ENCODE data around the gene POLR1A. TPM values are rescaled to one million over a fixed set of nuclear protein-coding genes. Genes with fewer than 3 reads are reported as not detected.

Gene POLR1A
- total RNA-seq, 1 donor, result 17.4 TPM

DNA sequence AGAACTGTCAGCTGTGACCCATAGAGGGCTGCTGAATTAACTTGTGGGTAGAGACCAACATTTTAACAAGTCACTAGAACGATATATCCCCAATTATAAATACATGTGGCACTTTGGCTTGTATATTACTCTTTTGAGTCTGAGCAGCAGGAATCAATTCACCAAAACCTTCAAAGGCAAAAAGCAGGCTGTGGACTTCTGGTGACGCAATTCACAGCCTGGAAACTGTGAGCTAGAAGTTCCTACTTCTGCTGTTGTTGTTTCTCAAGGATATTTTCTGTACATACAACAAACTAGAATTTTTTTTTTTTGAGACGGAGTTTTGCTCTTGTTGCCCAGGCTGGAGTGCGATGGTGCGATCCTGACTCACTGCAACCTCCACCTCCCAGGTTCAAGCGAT lies 37.6 kb upstream of the POLR1A start:
- Histone ChIP-seq H2AFZ (ENCODE audit: low read length) (no peak overlapping the region), H3K79me2 (ENCODE audit: insufficient read depth, low read length) (no peaks in the 10 kb centered on the region), H4K20me1 (ENCODE audit: insufficient read depth, low read length) (peaks cover 2% of the 10 kb centered on the region), H3K4me1 (ENCODE audit: insufficient read depth, low read length) (no peaks in the 10 kb centered on the region), H3K27me3 (ENCODE audit: insufficient read depth, low read length) (no peaks in the 10 kb centered on the region), H3K4me3 (ENCODE audit: insufficient read depth, low read length) (no peak overlapping the region), H3K27ac (ENCODE audit: low read depth, low read length) (no peak overlapping the region), H3K36me3 (ENCODE audit: insufficient read depth, low read length) (peaks cover 90% of the 10 kb centered on the region), H3K4me2 (ENCODE audit: insufficient read depth, low read length) (no peak overlapping the region), H3K9me3 (ENCODE audit: low read depth, low read length) (no peaks in the 10 kb centered on the region)
- DNase-seq (ENCODE audit: insufficient read length, low spot score, missing footprints), result no peak
- TF ChIP-seq, protein P1, sequence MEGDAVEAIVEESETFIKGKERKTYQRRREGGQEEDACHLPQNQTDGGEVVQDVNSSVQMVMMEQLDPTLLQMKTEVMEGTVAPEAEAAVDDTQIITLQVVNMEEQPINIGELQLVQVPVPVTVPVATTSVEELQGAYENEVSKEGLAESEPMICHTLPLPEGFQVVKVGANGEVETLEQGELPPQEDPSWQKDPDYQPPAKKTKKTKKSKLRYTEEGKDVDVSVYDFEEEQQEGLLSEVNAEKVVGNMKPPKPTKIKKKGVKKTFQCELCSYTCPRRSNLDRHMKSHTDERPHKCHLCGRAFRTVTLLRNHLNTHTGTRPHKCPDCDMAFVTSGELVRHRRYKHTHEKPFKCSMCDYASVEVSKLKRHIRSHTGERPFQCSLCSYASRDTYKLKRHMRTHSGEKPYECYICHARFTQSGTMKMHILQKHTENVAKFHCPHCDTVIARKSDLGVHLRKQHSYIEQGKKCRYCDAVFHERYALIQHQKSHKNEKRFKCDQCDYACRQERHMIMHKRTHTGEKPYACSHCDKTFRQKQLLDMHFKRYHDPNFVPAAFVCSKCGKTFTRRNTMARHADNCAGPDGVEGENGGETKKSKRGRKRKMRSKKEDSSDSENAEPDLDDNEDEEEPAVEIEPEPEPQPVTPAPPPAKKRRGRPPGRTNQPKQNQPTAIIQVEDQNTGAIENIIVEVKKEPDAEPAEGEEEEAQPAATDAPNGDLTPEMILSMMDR (IDR thresholded peaks at IDR 0.05; ENCODE audit: extremely low read depth, low read depth, low read length), result no peak

DNA sequence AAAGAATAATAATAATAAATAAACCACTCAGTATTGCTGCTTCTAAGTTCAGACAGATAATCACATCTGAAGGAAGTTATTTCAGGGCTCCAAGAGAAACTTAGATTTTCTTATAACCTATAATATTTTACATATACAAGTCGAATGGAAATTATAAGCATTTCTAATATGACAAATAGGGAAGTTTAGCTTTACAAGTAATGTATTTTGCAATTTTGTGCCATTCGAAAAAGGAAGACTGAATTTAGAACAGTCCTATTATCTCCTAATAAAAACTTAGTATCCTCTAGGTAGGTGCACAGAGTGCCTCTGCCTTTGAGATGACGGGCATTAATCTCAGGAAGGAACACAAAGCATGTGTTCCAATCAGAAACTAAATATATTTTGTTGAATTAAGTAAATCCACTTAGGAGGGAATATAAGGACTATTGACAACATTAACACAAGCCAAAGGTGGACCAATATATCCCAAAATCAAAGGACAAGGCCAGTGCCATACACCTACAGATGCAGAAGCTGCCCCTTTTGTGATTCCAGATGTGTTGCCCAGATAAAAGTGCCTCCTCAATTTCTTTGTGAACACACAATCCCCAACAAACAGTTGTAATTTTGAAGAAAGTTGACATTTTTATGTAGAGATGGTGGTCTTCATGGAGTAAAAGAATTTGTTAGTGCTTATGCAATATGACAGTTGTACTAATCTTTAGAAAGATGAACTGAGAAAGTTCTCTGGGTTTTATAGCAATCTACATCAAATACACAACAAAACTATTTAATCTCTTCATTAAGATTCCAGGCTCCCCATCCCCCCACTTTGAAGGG lies 37.0 kb upstream of the POLR1A start:
- no peak for DNase-seq (ENCODE audit: insufficient read length, low spot score, missing footprints)
- peaks cover 92% of the 10 kb centered on the region for H3K36me3 ChIP-seq (ENCODE audit: insufficient read depth, low read length)
- H3K27ac ChIP-seq (ENCODE audit: low read depth, low read length), result no peak overlapping the region
- TF ChIP-seq, protein P1 (IDR thresholded peaks at IDR 0.05; ENCODE audit: extremely low read depth, low read depth, low read length), result no peak
- H3K4me3 ChIP-seq (ENCODE audit: insufficient read depth, low read length), result no peak overlapping the region
- H4K20me1 ChIP-seq (ENCODE audit: insufficient read depth, low read length), result peaks cover 2% of the 10 kb centered on the region
- H3K9me3 ChIP-seq (ENCODE audit: low read depth, low read length), result no peaks in the 10 kb centered on the region
- no peaks in the 10 kb centered on the region for H3K4me1 ChIP-seq (ENCODE audit: insufficient read depth, low read length)
- H2AFZ ChIP-seq (ENCODE audit: low read length), result no peak overlapping the region
- H3K79me2 ChIP-seq (ENCODE audit: insufficient read depth, low read length), result no peaks in the 10 kb centered on the region
- no peaks in the 10 kb centered on the region for H3K27me3 ChIP-seq (ENCODE audit: insufficient read depth, low read length)
- H3K4me2 ChIP-seq (ENCODE audit: insufficient read depth, low read length), result no peak overlapping the region

DNA sequence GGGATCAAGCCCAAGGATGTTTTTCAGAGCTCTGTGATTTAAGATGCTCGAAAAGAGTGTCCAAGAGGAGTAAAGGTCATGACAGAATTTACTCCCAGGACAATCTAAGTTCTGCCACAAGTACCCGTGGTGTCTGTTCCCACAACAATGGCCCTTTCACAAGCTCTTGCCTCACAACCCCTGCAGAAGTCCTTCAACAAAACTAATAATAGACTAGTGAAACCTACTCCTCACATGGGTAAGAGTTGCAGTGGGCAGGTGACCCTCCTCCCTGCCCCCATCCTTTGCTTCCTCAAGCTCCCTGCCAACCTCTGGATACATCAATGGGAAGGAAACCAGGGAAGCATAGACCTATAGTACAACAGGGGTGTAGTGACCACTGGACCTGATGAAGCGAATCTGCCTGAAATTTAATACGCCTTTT lies 35.3 kb upstream of the POLR1A start:
- Histone ChIP-seq H3K27ac (ENCODE audit: low read depth, low read length) (no peak overlapping the region), H3K27me3 (ENCODE audit: insufficient read depth, low read length) (no peaks in the 10 kb centered on the region), H3K4me3 (ENCODE audit: insufficient read depth, low read length) (no peak overlapping the region), H3K4me2 (ENCODE audit: insufficient read depth, low read length) (no peak overlapping the region), H4K20me1 (ENCODE audit: insufficient read depth, low read length) (peaks cover 2% of the 10 kb centered on the region), H3K4me1 (ENCODE audit: insufficient read depth, low read length) (no peaks in the 10 kb centered on the region), H3K9me3 (ENCODE audit: low read depth, low read length) (no peaks in the 10 kb centered on the region), H2AFZ (ENCODE audit: low read length) (no peak overlapping the region), H3K36me3 (ENCODE audit: insufficient read depth, low read length) (peaks cover 93% of the 10 kb centered on the region), H3K79me2 (ENCODE audit: insufficient read depth, low read length) (no peaks in the 10 kb centered on the region)
- TF ChIP-seq, protein P1 (IDR thresholded peaks at IDR 0.05; ENCODE audit: extremely low read depth, low read depth, low read length), result no peak
- DNase-seq (ENCODE audit: insufficient read length, low spot score, missing footprints), result no peak

DNA sequence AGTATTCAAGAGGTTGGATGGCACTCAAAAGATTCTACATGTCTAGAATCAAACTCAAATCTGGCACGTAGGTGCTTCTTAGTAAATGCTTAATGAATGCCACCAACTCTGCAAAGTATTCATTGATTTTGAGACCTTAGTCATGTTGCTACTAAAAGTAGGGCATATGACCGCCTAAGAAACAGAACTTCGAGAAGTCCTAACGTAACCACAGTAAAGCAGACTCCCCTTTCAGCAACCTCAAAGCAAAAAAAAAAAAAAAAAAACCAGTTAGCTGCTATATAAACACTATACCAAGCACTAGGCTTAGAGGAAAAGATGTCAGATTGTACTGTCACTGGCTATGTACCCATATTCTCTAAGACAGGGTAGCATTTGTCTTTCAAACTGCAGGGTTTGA lies 34.3 kb upstream of the POLR1A start:
- Histone ChIP-seq H3K4me1 (ENCODE audit: insufficient read depth, low read length) (no peaks in the 10 kb centered on the region), H2AFZ (ENCODE audit: low read length) (no peak overlapping the region), H3K36me3 (ENCODE audit: insufficient read depth, low read length) (peaks cover 95% of the 10 kb centered on the region), H3K4me2 (ENCODE audit: insufficient read depth, low read length) (no peak overlapping the region), H3K4me3 (ENCODE audit: insufficient read depth, low read length) (no peak overlapping the region), H4K20me1 (ENCODE audit: insufficient read depth, low read length) (peaks cover 2% of the 10 kb centered on the region), H3K9me3 (ENCODE audit: low read depth, low read length) (no peaks in the 10 kb centered on the region), H3K79me2 (ENCODE audit: insufficient read depth, low read length) (no peaks in the 10 kb centered on the region), H3K27me3 (ENCODE audit: insufficient read depth, low read length) (no peaks in the 10 kb centered on the region), H3K27ac (ENCODE audit: low read depth, low read length) (no peak overlapping the region)
- DNase-seq (ENCODE audit: insufficient read length, low spot score, missing footprints), result no peak
- TF ChIP-seq, protein P1 (IDR thresholded peaks at IDR 0.05; ENCODE audit: extremely low read depth, low read depth, low read length), result no peak
